Uterus (tissue), 4 donors: ENCODE measurements around the gene MRM1. TPM values are rescaled to one million over a fixed set of nuclear protein-coding genes. Genes with fewer than 3 reads are reported as not detected.

Source experiments
- DNase-seq, 2 donors: peaks; one replicate each; pipeline ENCODE4 v3.0.0-alpha.2; 2019 to 2020
- H3K27ac ChIP-seq, 2 donors: fragments of 200-600 bp; sonication (generic); 1 replicate in 1 of 2; 2 replicates in 1 of 2; pipeline ENCODE4 v1.5.1; 2016 to 2018
- H3K27me3 ChIP-seq, 2 donors: fragments of 200-600 bp; sonication (generic); one replicate each; pipeline ENCODE4 v1.5.1; 2018 to 2019; ENCODE audit warnings: control low read depth in 1 of 2
- H3K36me3 ChIP-seq, 2 donors: fragments of 200-600 bp; sonication (generic); one replicate each; pipeline ENCODE4 v1.5.1; 2019; ENCODE audit warnings: control low read depth in 1 of 2
- H3K4me1 ChIP-seq, 2 donors: fragments of 200-600 bp; sonication (generic); one replicate each; pipeline ENCODE4 v1.5.1; 2018 to 2019; ENCODE audit warnings: control low read depth in 1 of 2
- H3K4me3 ChIP-seq, 2 donors: fragments of 200-600 bp; sonication (generic); 1 replicate in 1 of 2; 2 replicates in 1 of 2; pipeline ENCODE4 v1.5.1; 2018 to 2019; ENCODE audit warnings: mild to moderate bottlenecking in 1 of 2
- H3K9me3 ChIP-seq, 2 donors: fragments of 200-600 bp; sonication (generic); one replicate each; pipeline ENCODE4 v1.5.1; 2019; ENCODE audit warnings: control low read depth in 1 of 2
- CTCF ChIP-seq, 4 experiments: fragments of 200-600 bp in 2 of 4; fragments of 450-650 bp in 2 of 4; sonication (generic) in 2 of 4; IDR thresholded peaks; one replicate each; pipeline ENCODE4 v1.5.1; 2016 to 2019; ENCODE audit warnings: antibody characterized with exemption in 4 of 4, mild to moderate bottlenecking in 2 of 4, moderate library complexity in 1 of 4
- POLR2A ChIP-seq, 2 donors: fragments of 450-650 bp; IDR thresholded peaks; one replicate each; pipeline ENCODE4 v1.6.1; 2016; ENCODE audit warnings: antibody characterized with exemption in 2 of 2, mild to moderate bottlenecking in 1 of 2, moderate library complexity in 1 of 2
- intact Hi-C: fragments of 100-400 bp; cut with DNase I; formaldehyde crosslinking; loops from one replicate; pipeline ENCODE4 v1.15.1; 2023; ENCODE audit warnings: low total_unique reads
- total RNA-seq, 4 donors: library from RNA; depleted of rRNA in 3 of 4; stranded (reverse); fragments of >200 nt in 3 of 4; gene quantifications; one replicate each; pipeline versions ENCODE4 v1.1.0 to v1.2.4, GENCODE V29; 2014 to 2023
- donor health status: DM: yes; HTN: yes; CAD: no.

The MRM1 gene
- total RNA-seq, 4 donors from 2014 or later: 3.7 to 8.5 (median 4.6) TPM; not detected in 1

GRCh38 chr17:36641877-36642845 lies 40.8 kb downstream of the MRM1 start:
- Histone ChIP-seq H3K36me3 (no peaks in the 10 kb centered on the region), H3K9me3 (no peaks in the 10 kb centered on the region), H3K27me3 (peaks cover 0 to 19% of the 10 kb centered on the region in 2 donors), H3K4me3 (no peak overlapping the region), H3K27ac (no peak overlapping the region), H3K4me1 (peaks cover 0 to 10% of the 10 kb centered on the region in 2 donors)
- TF ChIP-seq POLR2A (IDR thresholded peaks at IDR 0.05) (no peak), CTCF (IDR thresholded peaks at IDR 0.05) (no peak)
- DNase-seq: no peak
- intact Hi-C loops: no loop called here

DNA sequence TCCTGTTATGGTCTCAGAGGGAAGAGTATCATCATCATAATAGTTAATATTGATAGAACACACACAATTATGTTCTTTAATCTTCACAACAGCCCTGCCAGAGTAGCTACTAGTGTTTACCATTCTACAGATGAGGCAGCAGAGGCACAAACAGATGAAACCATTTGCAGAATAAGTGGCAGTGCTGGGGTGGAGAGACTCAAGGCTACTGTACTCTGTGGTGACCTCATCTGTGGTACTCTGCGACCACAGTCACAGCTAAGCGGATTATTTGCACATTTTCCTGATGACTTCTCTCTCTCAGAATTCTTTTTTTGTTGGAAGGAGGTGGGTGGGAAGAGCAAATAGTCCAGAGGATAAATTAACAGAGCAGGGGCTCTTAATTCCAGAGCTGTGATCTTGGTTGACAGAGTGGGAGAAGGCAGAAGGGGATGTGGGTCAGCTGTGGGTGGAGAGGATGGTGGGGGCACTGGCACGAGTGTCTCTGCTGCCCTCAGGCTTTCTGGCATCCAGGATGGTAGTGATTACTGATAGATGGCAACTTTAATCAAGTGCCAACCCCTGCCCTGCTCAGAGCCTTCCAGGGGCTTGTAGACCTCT lies 41.8 kb downstream of the MRM1 start:
- Histone ChIP-seq H3K4me1 (peaks cover 0 to 10% of the 10 kb centered on the region in 2 donors), H3K36me3 (no peaks in the 10 kb centered on the region), H3K27me3 (peaks cover 0 to 19% of the 10 kb centered on the region in 2 donors), H3K4me3 (no peak overlapping the region), H3K27ac (no peak overlapping the region), H3K9me3 (no peaks in the 10 kb centered on the region)
- TF ChIP-seq CTCF (IDR thresholded peaks at IDR 0.05) (no peak), POLR2A (IDR thresholded peaks at IDR 0.05) (no peak)
- intact Hi-C loops: no loop called here
- DNase-seq: no peak

GRCh38 chr17:36645422-36645821 lies 44.0 kb downstream of the MRM1 start:
- H3K4me3 ChIP-seq: no peak overlapping the region
- peaks cover 0 to 19% of the 10 kb centered on the region in 2 donors for H3K27me3 ChIP-seq
- peaks cover 0 to 10% of the 10 kb centered on the region in 2 donors for H3K4me1 ChIP-seq
- no peak overlapping the region for H3K27ac ChIP-seq
- no peaks in the 10 kb centered on the region for H3K9me3 ChIP-seq
- H3K36me3 ChIP-seq: no peaks in the 10 kb centered on the region
- no peak for DNase-seq
- TF ChIP-seq POLR2A (IDR thresholded peaks at IDR 0.05) (no peak), CTCF (IDR thresholded peaks at IDR 0.05) (no peak)
- intact Hi-C loops: no loop called here

GRCh38 chr17:36647636-36648035 lies 46.3 kb downstream of the MRM1 start:
- Histone ChIP-seq H3K9me3 (no peaks in the 10 kb centered on the region), H3K36me3 (no peaks in the 10 kb centered on the region), H3K27me3 (peaks cover 0 to 1% of the 10 kb centered on the region in 2 donors), H3K4me1 (no peaks in the 10 kb centered on the region), H3K27ac (no peak overlapping the region), H3K4me3 (no peak overlapping the region)
- DNase-seq: no peak
- TF ChIP-seq CTCF (IDR thresholded peaks at IDR 0.05) (no peak), POLR2A (IDR thresholded peaks at IDR 0.05) (no peak)
- intact Hi-C loops: no loop called here
